SK-N-SH (cell line): ENCODE data around the gene AMMECR1. TPM values are rescaled to one million over a fixed set of nuclear protein-coding genes. Genes with fewer than 3 reads are reported as not detected.

ENCODE experiments used
- CTCF ChIA-PET: fragments of 300-600, 350-600 bp; formaldehyde crosslinking; extraction: SDS; loops from one replicate; lab custom pipeline; 2021; lab: Yijun Ruan, JAX
- POLR2A ChIA-PET: fragments of 350-600 bp; sonication (Branson Sonifier 250); formaldehyde crosslinking; extraction: SDS; loops from one replicate; lab custom pipeline; 2020; ENCODE audit warnings: antibody characterized with exemption, inconsistent platforms; lab: Yijun Ruan, JAX
- DNase-seq: peaks from one replicate; pipeline ENCODE4 v3.0.0; 2012
- H2AFZ ChIP-seq: fragments of 200-600 bp; sonication (generic); 2 replicates; pipeline ENCODE4 v1.8.1; 2016; ENCODE audit warnings: antibody characterized with exemption, mild to moderate bottlenecking, low read depth
- H3F3A ChIP-seq: fragments of 200-600 bp; sonication (generic); replicated peaks from 2 replicates; pipeline ENCODE3; 2016; ENCODE audit warnings: antibody characterized with exemption, mild to moderate bottlenecking; ENCODE audit not compliant: insufficient read depth
- H3K27ac ChIP-seq, 2 experiments: fragments of 200-500 bp in 1 of 2; fragments of 200-600 bp in 1 of 2; sonication (Bioruptor generic) in 1 of 2; sonication (generic), shearing (Covaris generic) in 1 of 2; 2 replicates each; pipeline versions ENCODE4 v1.5.1 to v1.6.1; 2014 to 2016; ENCODE audit warnings: low read depth in 2 of 2, inconsistent platforms in 1 of 2, low read length in 1 of 2, mild to moderate bottlenecking in 1 of 2, mixed read lengths in 1 of 2
- H3K27me3 ChIP-seq: fragments of 200-600 bp; sonication (generic), shearing (Covaris generic); 2 replicates; pipeline ENCODE4 v1.6.1; 2016; ENCODE audit warnings: mixed run types; ENCODE audit not compliant: insufficient read depth
- H3K36me3 ChIP-seq, 2 experiments: fragments of 200-500 bp in 1 of 2; fragments of 200-600 bp in 1 of 2; sonication (Bioruptor generic) in 1 of 2; sonication (generic) in 1 of 2; replicated peaks in 1 of 2; 2 replicates each; pipeline versions ENCODE3 to v1.5.1; 2014 to 2016; ENCODE audit warnings: low read length in 1 of 2, mild to moderate bottlenecking in 1 of 2; ENCODE audit not compliant: insufficient read depth in 2 of 2, control insufficient read depth in 1 of 2
- H3K4me1 ChIP-seq, 2 experiments: fragments of 200-500 bp in 1 of 2; fragments of 200-600 bp in 1 of 2; sonication (Bioruptor generic) in 1 of 2; sonication (generic), shearing (Covaris generic) in 1 of 2; 2 replicates each; pipeline versions ENCODE4 v1.5.1 to v1.6.1; 2014 to 2016; ENCODE audit warnings: low read depth in 1 of 2, low read length in 1 of 2, mixed run types in 1 of 2; ENCODE audit not compliant: insufficient read depth in 2 of 2, control insufficient read depth in 1 of 2
- H3K4me2 ChIP-seq: fragments of 200-600 bp; sonication (generic), shearing (Covaris generic); 2 replicates; pipeline ENCODE4 v1.6.1; 2017; ENCODE audit warnings: mixed run types
- H3K4me3 ChIP-seq, 2 experiments: fragments of 200-500 bp in 1 of 2; fragments of 200-600 bp in 1 of 2; sonication (Bioruptor generic) in 1 of 2; sonication (generic), shearing (Covaris generic) in 1 of 2; 2 replicates each; pipeline versions ENCODE4 v1.5.1 to v1.8.1; 2014 to 2016; ENCODE audit warnings: low read depth in 2 of 2, inconsistent platforms in 1 of 2, low read length in 1 of 2, mild to moderate bottlenecking in 1 of 2, mixed read lengths in 1 of 2, moderate library complexity in 1 of 2
- H3K79me2 ChIP-seq: fragments of 200-600 bp; sonication (generic); 2 replicates; pipeline ENCODE4 v1.8.1; 2017; ENCODE audit warnings: mild to moderate bottlenecking; ENCODE audit not compliant: insufficient read depth
- H3K9ac ChIP-seq: fragments of 200-600 bp; sonication (generic); 2 replicates; pipeline ENCODE4 v1.6.1; 2017; ENCODE audit warnings: mixed run types
- H3K9me2 ChIP-seq: fragments of 200-600 bp; sonication (generic); 2 replicates; pipeline ENCODE4 v1.6.1; 2017; ENCODE audit warnings: mixed run types
- H3K9me3 ChIP-seq: fragments of 200-600 bp; sonication (generic); 2 replicates; pipeline ENCODE4 v1.6.1; 2017; ENCODE audit warnings: mixed run types, mild to moderate bottlenecking, moderate library complexity
- H4K20me1 ChIP-seq: fragments of 200-600 bp; sonication (generic); 2 replicates; pipeline ENCODE4 v1.6.1; 2017; ENCODE audit warnings: mild to moderate bottlenecking, mixed run types; ENCODE audit not compliant: insufficient read depth
- ELF1 ChIP-seq: IDR thresholded peaks from 2 replicates; pipeline ENCODE4 v1.4.0; 2012
- EP300 ChIP-seq, 2 experiments: IDR thresholded peaks; 2 replicates each; pipeline versions ENCODE4 v1.4.0 to v1.6.1; 2012; ENCODE audit warnings: borderline replicate concordance in 1 of 2, low read depth in 1 of 2, low read length in 1 of 2
- FOSL2 ChIP-seq: IDR thresholded peaks from 2 replicates; pipeline ENCODE4 v1.4.0; 2012; ENCODE audit warnings: low read depth, mild to moderate bottlenecking, moderate library complexity, borderline replicate concordance
- FOXJ3 ChIP-seq: sonication (generic); formaldehyde crosslinking; IDR thresholded peaks from 2 replicates; pipeline ENCODE4 v1.5.1; 2020; ENCODE audit warnings: mild to moderate bottlenecking, missing genetic modification reagents
- FOXM1 ChIP-seq: IDR thresholded peaks from 2 replicates; pipeline ENCODE4 v1.4.0; 2012; ENCODE audit warnings: low read depth, mild to moderate bottlenecking
- GABPA ChIP-seq: IDR thresholded peaks from 2 replicates; pipeline ENCODE4 v1.4.0; 2012; ENCODE audit warnings: low read depth, mild to moderate bottlenecking
- IRF3 ChIP-seq: fragments of 150-350 bp; IDR thresholded peaks from 2 replicates; pipeline ENCODE4 v1.6.1; 2016; ENCODE audit warnings: mild to moderate bottlenecking, low read depth, low read length
- JUND ChIP-seq: IDR thresholded peaks from 2 replicates; pipeline ENCODE4 v1.4.0; 2012
- MEF2A ChIP-seq: IDR thresholded peaks from 2 replicates; pipeline ENCODE4 v1.4.0; 2012; ENCODE audit warnings: low read depth, borderline replicate concordance
- MXI1 ChIP-seq: IDR thresholded peaks from 2 replicates; pipeline ENCODE4 v1.6.1; 2012; ENCODE audit warnings: mild to moderate bottlenecking, low read depth, low read length, improper control_type of control experiment
- NFIC ChIP-seq: IDR thresholded peaks from 2 replicates; pipeline ENCODE4 v1.4.0; 2012; ENCODE audit warnings: borderline replicate concordance
- NRF1 ChIP-seq: IDR thresholded peaks from 2 replicates; pipeline ENCODE4 v1.6.1; 2012; ENCODE audit warnings: low read depth, mild to moderate bottlenecking, low read length
- PBX3 ChIP-seq: IDR thresholded peaks from 2 replicates; pipeline ENCODE4; 2012
- POLR2AphosphoS5 ChIP-seq: IDR thresholded peaks from 2 replicates; pipeline ENCODE4 v1.6.1; 2012; ENCODE audit warnings: low read depth, low read length
- RAD21 ChIP-seq: IDR thresholded peaks from 2 replicates; pipeline ENCODE4 v1.6.1; 2012; ENCODE audit warnings: mild to moderate bottlenecking, low read length
- RCOR1 ChIP-seq: fragments of 150-350 bp; IDR thresholded peaks from 2 replicates; pipeline ENCODE4 v1.6.1; 2017; ENCODE audit warnings: antibody characterized with exemption, low read length
- RFX5 ChIP-seq: IDR thresholded peaks from 2 replicates; pipeline ENCODE4 v1.6.1; 2012; ENCODE audit warnings: mild to moderate bottlenecking, improper control_type of control experiment, low read length
- SIN3A ChIP-seq: IDR thresholded peaks from 2 replicates; pipeline ENCODE4 v1.6.1; 2012; ENCODE audit warnings: low read depth, mild to moderate bottlenecking, low read length, moderate library complexity, borderline replicate concordance
- SMC3 ChIP-seq: IDR thresholded peaks from 2 replicates; pipeline ENCODE4 v1.6.1; 2012; ENCODE audit warnings: low read depth, low read length, improper control_type of control experiment
- TAF1 ChIP-seq: IDR thresholded peaks from 2 replicates; pipeline ENCODE4 v1.6.1; 2012; ENCODE audit warnings: low read depth, mild to moderate bottlenecking, low read length, moderate library complexity, borderline replicate concordance
- TCF12 ChIP-seq: IDR thresholded peaks from 2 replicates; pipeline ENCODE4 v1.4.0; 2012
- TEAD4 ChIP-seq: IDR thresholded peaks from 2 replicates; pipeline ENCODE4 v1.4.0; 2012; ENCODE audit warnings: mild to moderate bottlenecking, borderline replicate concordance; ENCODE audit not compliant: insufficient read depth
- USF2 ChIP-seq: fragments of 150-350 bp; IDR thresholded peaks from 2 replicates; pipeline ENCODE4 v1.6.1; 2017; ENCODE audit warnings: antibody characterized with exemption, low read length, low read depth, borderline replicate concordance
- WGBS: methylation state at CpG from one replicate; pipeline ENCODE4 v1.1.6; 2017; ENCODE audit warnings: low lambda C conversion rate; 5-methylcytosine and 5-hydroxymethylcytosine counted together
- polyA plus RNA-seq, 3 experiments: library from polyadenylated mRNA; depleted of rRNA; stranded (reverse); fragments of >200 nt; gene quantifications; 2 replicates each; pipeline ENCODE4 v1.2.3, GENCODE V29; 2012
- TF ChIP-seq, protein P1 (sequence below): IDR thresholded peaks from 2 replicates; pipeline ENCODE4 v1.6.1; 2012; ENCODE audit warnings: mild to moderate bottlenecking, low read depth, low read length, moderate library complexity
- TF ChIP-seq, protein P2 (sequence below): IDR thresholded peaks from 2 replicates; pipeline ENCODE4 v1.4.0; 2012; ENCODE audit warnings: low read depth, borderline replicate concordance

The AMMECR1 gene
- polyA plus RNA-seq, 1 of the 3 experiments (the other 2 are of a cell fraction): 1.3 TPM

- Histone ChIP-seq H3F3A (peaks cover 3% of the 10 kb centered on the region), H3K4me3 (no peak overlapping the region), H4K20me1 (no peaks in the 10 kb centered on the region), H3K36me3 (no peaks in the 10 kb centered on the region), H3K9me2 (no peaks in the 10 kb centered on the region; the same call in 1 of the 2 replicates), H3K4me1 (peaks cover 3 to 13% of the 10 kb centered on the region in 2 experiments; a peak in 2 of 4 replicates), H3K4me2 (no peak overlapping the region), H3K79me2 (no peaks in the 10 kb centered on the region), H3K9ac (no peak overlapping the region), H2AFZ (no peak overlapping the region), H3K9me3 (no peaks in the 10 kb centered on the region), H3K27me3 (no peaks in the 10 kb centered on the region), H3K27ac (peak overlapping the region in 1 of 2 experiments; percentile 22; a peak in 1 of 4 replicates)
- no peak for DNase-seq
- CTCF ChIA-PET: interaction anchor here (2.0 kb wide), 1 partner anchor 80 kb away, joined by 8 read pairs; no protein-coding TSS in a partner anchor
- 12% methylated on average over 2 of the region's 2 CpGs for WGBS
- POLR2A ChIA-PET: no interaction called here
- TF ChIP-seq GABPA (no peak), RFX5 (no peak), IRF3 (no peak), FOXJ3 (CRISPR knock-in tag) (no peak), MXI1 (no peak), MEF2A (no peak), SMC3 (no peak), FOXM1 (no peak), TCF12 (peak; percentile 57), RCOR1 (no peak), FOSL2 (no peak), ELF1 (no peak), SIN3A (no peak), USF2 (no peak), PBX3 (peak; percentile 23), TAF1 (no peak), NFIC (no peak), NRF1 (no peak), POLR2AphosphoS5 (peak; percentile 32; the same call in 1 of the 2 replicates), JUND (peak; percentile 8; the same call in 1 of the 2 replicates), RAD21 (no peak), EP300 (IDR thresholded peaks at IDR 0.05; ENCODE audit: borderline replicate concordance in 1 of 2, low read depth in 1 of 2, low read length in 1 of 2) (no peak; a peak in 1 of 4 replicates), TEAD4 (no peak)
- TF ChIP-seq, protein P1, sequence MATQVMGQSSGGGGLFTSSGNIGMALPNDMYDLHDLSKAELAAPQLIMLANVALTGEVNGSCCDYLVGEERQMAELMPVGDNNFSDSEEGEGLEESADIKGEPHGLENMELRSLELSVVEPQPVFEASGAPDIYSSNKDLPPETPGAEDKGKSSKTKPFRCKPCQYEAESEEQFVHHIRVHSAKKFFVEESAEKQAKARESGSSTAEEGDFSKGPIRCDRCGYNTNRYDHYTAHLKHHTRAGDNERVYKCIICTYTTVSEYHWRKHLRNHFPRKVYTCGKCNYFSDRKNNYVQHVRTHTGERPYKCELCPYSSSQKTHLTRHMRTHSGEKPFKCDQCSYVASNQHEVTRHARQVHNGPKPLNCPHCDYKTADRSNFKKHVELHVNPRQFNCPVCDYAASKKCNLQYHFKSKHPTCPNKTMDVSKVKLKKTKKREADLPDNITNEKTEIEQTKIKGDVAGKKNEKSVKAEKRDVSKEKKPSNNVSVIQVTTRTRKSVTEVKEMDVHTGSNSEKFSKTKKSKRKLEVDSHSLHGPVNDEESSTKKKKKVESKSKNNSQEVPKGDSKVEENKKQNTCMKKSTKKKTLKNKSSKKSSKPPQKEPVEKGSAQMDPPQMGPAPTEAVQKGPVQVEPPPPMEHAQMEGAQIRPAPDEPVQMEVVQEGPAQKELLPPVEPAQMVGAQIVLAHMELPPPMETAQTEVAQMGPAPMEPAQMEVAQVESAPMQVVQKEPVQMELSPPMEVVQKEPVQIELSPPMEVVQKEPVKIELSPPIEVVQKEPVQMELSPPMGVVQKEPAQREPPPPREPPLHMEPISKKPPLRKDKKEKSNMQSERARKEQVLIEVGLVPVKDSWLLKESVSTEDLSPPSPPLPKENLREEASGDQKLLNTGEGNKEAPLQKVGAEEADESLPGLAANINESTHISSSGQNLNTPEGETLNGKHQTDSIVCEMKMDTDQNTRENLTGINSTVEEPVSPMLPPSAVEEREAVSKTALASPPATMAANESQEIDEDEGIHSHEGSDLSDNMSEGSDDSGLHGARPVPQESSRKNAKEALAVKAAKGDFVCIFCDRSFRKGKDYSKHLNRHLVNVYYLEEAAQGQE: no peak
- TF ChIP-seq, protein P2, sequence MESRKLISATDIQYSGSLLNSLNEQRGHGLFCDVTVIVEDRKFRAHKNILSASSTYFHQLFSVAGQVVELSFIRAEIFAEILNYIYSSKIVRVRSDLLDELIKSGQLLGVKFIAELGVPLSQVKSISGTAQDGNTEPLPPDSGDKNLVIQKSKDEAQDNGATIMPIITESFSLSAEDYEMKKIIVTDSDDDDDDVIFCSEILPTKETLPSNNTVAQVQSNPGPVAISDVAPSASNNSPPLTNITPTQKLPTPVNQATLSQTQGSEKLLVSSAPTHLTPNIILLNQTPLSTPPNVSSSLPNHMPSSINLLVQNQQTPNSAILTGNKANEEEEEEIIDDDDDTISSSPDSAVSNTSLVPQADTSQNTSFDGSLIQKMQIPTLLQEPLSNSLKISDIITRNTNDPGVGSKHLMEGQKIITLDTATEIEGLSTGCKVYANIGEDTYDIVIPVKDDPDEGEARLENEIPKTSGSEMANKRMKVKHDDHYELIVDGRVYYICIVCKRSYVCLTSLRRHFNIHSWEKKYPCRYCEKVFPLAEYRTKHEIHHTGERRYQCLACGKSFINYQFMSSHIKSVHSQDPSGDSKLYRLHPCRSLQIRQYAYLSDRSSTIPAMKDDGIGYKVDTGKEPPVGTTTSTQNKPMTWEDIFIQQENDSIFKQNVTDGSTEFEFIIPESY: no peak
Measured at GRCh38 chrX:110226931-110227330, 91.0 kb downstream of the AMMECR1 start.
